GM21825 (cell line): ENCODE measurements around the gene LHFPL3.
"Not testable (repeated sequence)": the region's sequence is repeated elsewhere in the genome, so short reads cannot be mapped to it uniquely, and the experiment has no call there.

Source experiments
- ATAC-seq: cut with Tn5 transposase; IDR thresholded peaks from one replicate; pipeline ENCODE4 v1.9.1; 2021; ENCODE audit warnings: mild to moderate bottlenecking, moderate library complexity; ENCODE audit not compliant: unreplicated experiment

Gene LHFPL3

DNA sequence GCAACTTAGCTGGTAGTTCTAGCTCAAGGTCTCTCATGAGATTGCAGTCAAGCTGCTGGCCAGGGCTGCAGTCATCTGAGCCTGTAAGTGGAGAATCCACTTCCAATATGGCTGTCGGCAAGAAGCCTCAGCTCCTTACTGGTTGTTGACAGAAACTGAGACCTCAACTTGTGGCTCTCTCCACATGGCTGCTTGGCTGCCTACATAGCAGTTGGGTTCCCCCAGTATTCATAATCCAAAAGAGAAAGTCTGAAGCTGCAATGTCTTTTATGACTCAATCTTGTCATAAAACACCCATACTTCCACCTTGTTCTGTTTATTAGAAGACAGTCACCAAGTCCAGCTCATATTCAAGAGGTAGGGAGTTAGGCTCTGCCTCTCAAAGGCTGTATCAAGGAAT is 350.7 kb downstream of the LHFPL3 start:
- ATAC-seq = no peak

DNA sequence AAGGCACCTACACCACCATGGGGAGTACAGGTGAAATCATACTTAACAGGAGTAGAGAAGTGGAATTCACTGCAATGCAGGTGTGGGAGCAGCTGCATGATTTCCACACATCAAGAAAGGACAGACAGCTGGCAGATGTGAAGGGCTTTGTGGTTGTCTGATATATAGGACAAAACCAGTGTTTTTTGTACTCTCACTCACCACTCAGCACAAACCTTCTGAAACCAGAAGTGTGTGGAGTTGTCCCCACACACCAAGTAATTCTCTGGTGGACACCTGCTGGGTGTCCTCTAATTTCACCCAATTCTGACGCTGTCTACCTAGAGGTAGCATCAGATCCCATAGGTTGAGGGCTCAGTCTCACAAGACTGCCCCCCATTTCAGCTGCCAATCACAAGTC is 357.9 kb downstream of the LHFPL3 start:
- ATAC-seq = no peak

DNA sequence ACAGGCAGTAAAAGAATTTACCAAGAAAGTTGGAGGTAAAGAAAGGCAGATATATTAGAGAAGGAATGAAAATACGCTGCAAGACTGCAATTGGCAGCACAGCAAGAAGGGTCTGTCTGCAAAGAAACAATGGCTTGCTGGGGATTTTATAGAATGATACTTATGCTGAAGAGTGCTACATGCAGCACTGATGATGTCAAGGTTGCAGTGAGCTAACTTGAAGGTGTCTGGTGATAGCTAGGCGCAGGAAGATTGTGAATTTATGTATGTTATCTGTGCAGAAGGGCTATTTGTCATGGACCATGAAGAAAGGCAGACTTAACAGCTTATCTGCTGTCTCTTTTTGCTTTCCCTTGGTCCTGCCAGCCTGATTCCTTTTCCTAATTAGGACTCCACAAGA is 366.3 kb downstream of the LHFPL3 start:
- ATAC-seq = no peak

DNA sequence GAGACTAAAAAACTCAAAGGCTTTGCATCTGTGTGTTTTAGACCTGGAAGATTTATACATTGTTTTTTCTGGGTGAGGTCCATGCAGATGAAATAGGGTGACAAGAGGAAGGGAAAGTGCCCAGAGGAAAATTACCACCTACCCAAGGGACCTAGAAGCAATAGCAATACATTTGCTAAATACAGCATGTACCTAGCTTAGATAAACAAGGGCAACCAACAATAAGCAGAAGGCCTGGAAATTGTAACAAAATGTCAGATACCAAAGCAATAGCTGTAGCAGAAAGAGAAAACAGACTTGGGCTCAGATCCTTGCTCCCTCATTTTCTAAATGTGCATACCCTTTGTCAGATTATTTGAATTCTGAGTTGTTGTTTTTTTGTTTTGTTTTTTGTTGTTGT is 367.2 kb downstream of the LHFPL3 start:
- no peak for ATAC-seq

DNA sequence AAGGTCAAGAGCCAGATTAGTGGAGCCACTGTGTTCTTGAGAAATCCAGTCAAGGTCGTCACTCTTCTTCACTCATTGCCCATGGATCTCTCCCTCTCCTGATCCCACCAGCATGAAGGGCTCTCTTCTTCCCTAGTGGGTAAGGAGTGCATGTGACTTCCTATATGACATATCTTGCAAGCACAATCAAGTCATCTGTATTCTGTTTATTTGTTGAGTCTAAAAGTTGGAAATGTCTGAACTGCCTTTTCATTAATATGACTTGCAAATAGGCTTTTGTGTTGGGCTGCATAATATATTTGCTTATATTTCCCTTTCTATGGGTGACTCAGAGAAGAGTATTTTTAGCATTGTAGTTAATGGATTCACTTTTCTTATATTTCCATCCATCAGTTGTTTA is 371.9 kb downstream of the LHFPL3 start:
- no peak for ATAC-seq

DNA sequence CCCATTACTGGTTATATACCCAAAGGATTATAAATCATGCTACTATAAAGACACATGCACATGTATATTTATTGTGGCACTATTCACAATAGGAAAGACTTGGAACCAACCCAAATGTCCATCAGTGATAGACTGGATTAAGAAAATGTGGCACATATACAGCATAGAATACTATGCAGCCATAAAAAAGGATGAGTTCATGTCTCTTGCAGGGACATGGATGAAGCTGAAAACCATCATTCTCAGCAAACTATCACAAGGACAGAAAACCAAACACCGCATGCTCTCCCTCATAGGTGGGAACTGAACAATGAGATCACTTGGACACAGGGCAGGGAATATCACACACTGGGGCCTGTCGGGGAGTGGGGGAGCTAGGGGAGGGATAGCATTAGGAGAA is 392.6 kb downstream of the LHFPL3 start:
- ATAC-seq = not testable (repeated sequence)

DNA sequence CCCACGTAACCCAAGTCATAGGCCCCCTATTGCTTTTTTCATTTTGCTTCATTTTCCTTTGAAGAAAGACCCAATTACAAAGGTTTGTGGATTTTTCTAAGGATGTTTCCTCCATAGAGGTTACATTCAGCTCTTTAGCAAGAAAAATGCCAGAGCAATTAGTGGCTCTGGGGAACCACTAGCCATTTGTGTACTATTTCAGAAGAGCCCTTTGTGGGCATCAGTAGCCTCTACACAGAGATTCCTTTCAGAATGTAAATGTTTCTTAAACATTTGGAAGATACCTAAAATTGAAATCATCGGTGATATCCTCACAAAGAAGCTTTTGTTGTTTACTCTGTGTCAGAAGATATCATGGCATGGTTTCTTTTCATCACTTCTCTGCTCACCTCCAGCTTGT is 394.6 kb downstream of the LHFPL3 start:
- no peak for ATAC-seq

DNA sequence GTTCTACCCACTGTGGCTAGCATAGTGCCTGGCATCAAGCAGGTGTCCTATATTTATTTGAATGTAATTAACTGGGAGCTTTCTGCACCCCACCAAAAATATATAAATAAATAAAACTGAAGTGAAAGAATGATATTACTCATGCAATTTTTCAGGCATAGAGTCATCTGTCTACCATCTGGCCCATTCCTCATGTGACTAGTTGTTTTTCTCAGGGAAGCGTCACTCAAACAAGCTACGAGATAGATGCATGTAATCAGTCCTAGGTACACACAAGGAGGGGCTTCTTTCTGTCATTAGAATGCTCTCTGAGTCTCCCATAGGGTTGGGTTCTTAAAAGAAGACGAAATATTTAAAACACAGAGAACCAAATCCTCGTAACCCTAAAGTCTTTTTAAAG is 430.1 kb downstream of the LHFPL3 start:
- no peak for ATAC-seq

DNA sequence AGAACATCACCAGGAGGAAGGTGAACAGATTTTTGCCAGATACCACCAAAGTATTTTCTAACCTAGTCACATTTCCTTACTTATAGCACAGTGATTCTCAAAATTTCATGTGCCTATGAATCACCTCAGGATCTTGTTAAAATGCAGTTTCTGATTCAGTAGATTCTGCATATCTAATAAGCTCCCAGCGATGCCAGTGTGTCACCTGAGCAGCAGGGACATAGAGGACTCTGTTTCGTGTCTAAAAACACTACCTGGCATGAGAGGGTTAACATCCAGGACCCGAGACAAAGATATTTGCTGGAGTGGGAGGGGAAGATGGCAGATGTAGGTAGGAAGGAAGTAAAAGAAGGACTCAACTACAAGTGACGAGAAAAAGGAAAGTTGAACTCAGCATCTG is 433.5 kb downstream of the LHFPL3 start:
- no peak for ATAC-seq

DNA sequence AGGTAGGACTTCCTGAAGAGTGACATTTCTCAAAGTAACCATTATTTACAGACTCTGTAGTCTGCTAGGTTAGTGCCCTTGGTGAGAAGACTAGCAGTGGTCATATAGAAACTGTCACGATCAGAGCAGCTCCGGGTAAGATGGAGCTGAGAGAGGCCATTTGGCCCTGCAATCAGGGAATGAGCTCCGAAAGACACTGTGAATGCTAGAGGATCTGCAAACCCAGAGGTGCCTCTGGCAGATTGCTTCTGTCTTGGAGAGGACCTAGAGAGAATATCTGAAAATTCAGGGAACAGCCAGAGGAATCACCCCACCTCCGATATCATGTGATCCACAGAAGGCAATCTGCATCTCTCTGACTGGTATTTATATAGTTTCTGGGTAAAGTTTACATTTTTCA is 438.7 kb downstream of the LHFPL3 start:
- ATAC-seq = no peak

DNA sequence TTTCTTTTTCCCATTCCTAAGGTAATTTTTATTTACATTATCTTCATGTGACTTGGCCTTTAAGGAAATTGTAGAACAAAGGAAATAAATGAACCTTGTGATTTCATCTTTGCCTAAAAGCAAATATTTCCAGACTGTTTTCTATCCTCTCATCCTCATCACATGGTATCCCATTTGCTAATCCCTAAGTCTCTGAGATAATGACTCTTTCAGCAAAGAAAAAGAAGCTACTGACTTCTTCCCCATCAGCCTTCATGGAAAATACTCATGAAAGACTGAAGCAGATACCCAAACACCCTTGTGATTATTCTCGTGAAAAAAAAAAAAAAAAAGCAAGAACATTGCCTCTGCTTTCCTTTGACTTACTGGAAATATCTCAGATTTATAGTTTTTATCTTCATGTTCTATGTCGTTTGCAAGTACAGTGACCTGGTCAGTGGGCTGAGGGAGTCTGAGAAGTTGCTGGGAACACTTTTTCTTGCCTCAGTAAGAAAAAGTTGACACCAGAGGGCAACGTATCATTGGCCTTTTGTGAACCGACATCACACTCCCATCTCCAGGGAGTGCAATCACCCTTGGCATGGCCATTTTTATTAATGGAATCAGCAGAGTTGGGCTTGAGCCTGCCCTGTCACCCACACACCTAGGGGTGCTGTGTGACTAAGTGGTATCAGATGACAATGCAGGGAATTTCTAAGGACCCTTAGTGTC is 439.6 kb downstream of the LHFPL3 start:
- no peak for ATAC-seq

DNA sequence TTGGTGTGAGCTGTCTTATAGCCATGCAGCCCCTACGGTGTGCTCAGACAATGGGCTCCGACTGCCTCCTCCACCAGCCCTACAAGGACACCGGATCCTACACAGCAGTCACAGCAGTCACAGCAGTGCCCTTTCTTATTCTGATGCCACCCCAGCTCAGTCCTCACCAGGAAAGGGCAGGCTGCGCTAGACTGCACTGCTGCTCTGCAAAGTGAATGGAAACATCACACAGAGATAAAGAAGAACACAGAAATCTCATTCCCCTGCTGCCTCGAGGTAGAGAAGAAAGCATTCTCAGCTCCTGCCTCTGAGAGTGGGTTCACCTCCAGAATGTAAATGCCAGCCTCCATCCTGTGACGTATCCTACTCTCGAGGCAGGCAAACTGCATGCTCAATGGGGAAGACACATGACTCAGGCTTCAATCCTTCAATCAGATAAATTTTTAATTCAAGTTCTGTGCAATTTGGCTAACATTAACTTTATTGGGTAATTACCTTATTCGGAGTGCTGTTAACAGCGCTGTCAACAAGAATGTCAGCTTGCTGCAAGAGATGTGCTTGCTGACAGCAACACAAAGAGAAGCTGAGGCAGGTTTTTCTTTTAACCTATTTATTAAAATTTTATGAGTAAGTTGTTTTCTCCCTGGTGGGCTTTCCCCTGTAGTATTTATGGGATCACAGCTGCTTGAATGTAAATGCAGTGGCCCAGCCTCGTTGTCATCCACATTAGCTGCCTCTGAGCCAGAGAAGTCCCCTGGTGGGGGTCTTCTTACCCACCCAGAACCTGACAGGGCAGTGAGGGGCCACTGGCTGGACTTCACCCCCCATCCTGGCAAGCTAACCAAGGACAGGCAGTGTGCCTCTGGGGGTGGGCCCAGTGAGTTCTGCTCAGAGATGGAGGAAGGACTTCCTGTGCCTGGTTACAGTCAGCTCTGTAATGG is 444.3 kb downstream of the LHFPL3 start:
- ATAC-seq = no peak

DNA sequence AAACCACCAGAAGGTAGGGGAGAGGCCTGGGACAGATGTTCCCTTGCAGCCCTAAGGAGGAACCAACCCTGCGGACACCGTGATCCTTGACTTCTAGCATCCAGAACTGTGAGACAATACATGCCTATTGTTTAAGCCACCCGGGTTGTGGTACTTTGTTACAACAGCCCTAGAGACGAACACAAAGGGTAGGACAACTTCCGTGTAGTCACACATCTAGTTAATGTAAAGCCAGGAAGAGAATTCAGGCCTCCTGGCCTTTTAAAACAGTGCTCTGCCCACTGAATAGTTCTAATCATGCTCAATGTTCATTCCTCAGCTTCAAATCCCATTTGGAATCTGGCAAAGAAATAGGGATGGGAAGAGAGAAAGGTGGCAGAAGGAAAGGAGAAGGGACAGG is 445.4 kb downstream of the LHFPL3 start:
- no peak for ATAC-seq

DNA sequence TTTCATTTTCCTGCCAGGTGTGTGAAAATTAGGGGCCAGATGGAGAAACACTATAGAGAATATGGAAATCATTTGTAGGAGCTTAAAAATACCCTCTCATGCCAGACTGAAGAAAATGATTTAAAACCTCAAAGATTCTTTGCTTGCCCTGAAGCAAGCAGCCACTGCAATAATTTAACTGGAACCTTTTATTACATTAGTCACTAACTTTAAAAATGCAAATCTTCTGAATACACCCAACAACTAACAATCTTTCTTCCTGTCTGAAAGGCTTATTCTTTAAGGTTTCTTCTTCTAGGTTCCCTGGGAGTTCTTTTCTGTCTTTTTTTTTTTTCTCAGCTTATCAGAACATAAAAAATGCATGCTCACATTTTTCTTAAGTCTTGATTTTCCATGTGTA is 447.1 kb downstream of the LHFPL3 start:
- no peak for ATAC-seq

DNA sequence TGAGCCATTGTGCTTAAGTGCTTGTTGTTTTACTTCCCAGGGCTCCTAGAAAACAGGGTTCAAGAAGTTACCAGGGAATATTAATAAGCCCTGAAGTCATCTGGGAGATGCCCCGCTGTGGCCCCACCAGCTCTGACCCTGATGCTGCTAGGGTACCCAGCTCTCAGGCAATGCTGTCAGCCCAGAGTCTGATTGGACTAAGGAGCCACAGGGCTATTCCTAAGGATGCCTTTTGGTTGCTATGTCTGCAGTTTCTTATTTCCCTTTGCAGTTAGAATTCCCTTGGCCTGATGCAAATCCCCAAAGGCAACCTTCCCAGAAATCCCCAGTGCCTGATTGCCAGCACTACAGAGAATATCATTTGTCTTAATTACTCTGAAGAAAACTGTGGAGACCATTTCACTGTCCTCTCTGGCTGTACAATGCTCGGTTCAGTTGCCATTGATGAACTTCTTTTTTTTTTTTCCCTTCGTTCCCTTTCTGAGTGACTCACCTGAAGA is 448.9 kb downstream of the LHFPL3 start:
- no peak for ATAC-seq

DNA sequence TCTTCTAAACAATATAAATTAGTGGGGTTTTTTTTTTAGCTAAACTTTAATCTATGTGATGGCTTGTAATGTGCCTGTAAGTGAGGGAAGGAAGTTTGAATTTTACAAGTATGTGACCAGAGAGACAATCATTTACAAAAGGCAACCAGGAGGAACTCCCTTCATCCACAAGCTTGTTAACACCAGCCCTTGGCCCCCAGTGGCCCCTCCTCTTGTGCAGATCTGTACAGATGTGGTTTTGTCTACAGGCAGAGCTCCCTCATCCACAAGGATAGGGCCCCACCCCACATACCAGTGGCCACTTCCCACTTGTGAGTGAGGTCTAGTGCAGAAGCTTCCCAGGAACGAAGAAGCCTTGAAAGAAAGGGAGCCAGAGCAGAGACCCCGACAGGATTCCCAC is 451.5 kb downstream of the LHFPL3 start:
- no peak for ATAC-seq

DNA sequence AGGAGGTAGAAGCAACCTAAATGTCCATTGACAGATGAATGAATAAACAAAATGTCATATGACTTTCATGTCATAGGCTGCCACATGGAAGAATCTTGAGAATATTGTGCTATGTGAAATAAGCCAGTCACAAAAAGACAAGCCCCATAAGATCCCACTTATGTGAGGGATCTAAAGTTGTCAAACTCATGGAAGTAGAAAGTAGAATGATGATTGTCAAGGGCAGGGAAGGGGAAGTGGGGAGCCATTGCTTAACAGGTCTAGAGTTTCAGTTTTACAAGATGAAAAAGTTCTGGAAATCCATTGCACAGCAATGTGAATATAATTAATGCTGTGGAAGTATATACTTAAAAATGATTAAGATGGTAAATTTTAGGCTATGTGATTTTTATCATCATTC is 456.3 kb downstream of the LHFPL3 start:
- no peak for ATAC-seq

DNA sequence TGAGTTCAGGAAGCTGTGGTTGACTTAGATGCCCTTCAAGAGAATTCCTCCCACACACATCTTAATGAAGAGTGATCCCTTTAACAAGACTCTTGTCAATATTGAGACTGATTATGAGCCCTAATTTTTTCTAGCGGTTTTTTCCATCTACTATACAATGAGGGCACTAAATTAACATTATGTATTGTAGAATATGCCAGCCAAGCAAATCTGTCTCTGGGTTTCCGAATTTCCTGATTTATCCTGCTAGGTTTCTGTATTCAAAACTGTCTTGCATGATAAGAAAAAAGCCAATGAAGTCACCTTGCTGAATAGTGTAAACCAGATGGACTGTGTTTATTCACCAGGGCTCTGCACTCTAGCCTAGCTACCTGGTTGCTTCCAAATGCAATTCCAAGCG is 461.4 kb downstream of the LHFPL3 start:
- no peak for ATAC-seq

DNA sequence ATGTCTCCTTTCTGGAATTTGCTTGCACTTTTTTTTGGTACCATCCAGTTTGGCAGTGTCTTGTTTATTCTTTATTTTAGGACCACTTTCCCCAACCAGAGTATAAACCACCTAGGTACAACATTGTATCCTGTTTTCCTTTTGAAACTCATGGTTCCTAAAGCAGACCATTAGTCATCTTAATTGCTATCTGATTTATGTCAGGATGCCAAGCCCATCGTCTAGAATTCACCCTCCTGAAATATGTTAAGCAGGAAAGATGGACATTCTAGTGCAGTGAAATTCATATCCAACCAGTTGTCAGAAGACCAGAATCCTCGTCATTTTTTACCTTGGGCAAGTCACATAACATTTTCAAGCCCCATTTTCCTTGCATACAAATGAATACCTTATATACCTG is 462.0 kb downstream of the LHFPL3 start:
- no peak for ATAC-seq

DNA sequence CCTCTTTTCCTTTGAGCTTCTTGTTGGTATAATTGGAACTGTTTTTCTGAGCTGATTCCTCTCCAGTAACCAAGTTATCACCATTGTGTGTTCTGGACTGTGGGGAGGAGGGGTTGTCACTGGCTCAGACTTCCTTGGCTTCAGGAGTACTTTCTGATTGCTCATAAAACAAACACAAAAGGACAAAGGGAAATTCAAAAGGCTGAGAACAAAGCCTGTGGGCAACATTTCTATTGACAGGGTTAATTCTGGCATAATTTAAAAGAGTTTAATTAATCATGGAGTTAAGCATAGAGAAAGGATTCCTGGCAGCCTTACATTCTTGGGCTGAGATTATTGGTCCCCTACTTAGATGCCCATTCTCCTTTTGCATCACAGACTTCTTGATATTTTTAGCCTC is 462.7 kb downstream of the LHFPL3 start:
- no peak for ATAC-seq

DNA sequence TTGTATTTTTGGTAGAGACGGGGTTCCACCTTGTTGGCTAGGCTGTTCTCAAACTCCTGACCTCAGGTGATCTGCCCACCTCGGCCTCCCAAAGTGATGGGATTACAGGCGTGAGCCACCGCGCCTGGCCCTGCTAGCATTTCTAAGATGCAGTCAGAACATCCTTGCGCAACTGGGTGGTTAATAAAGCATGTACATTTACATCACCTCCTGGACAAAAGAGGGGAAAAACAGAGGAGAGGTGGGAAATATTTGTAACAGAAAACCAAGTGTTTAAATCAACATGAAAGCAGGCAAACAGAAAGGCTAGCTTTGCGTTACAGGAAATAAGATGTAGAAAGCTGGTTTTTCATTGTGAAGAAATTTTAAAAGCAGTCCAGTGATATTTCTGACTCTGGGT is 464.7 kb downstream of the LHFPL3 start:
- no peak for ATAC-seq

DNA sequence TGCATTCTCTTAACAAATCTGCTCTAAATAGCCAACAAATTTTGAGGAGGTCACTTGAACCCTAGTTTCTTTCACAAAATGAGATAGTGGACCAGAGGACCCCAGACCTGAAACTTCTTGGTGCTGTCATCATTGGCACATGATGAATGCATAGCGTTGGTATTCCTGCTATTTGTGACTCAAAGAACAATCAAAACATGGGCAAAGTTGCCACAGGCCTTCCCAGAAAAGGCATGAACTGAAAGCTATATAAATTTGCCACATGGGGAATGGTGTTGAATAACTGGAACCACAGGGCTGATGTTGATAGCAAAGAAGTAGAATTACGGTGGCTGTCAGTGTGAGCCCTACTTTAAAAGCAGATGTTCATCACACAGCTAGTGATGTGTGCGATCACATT is 465.8 kb downstream of the LHFPL3 start:
- ATAC-seq = no peak
